K562 (cell line): ENCODE measurements around the gene TSHZ1. TPM values are rescaled to one million over a fixed set of nuclear protein-coding genes. Genes with fewer than 3 reads are reported as not detected.

Experiments
- ATAC-seq: fragments of 200-7000 bp; cut with Tn5 transposase; 3 replicates; pipeline ENCODE4 v1.9.1; 2020; ENCODE audit warnings: moderate library complexity
- BruUV-seq: library from RNA; stranded (reverse); fragments of 400-500 nt; replicated peaks from 2 replicates; lab custom pipeline; 2021; lab: Mats Ljungman, UMichigan
- CTCF ChIA-PET: fragments of 300-600 bp; formaldehyde crosslinking; extraction: SDS; loops from one replicate; lab custom pipeline; 2021; ENCODE audit warnings: low intra/inter-chr PET ratio; lab: Yijun Ruan, JAX
- POLR2A ChIA-PET: fragments of 300-600, 350-650 bp; sonication (Branson Sonifier 250); formaldehyde crosslinking; extraction: SDS; loops from one replicate; lab custom pipeline; 2021; ENCODE audit warnings: antibody characterized with exemption, inconsistent platforms; lab: Yijun Ruan, JAX
- DNase-seq, 4 experiments: peaks; one replicate each; pipeline versions ENCODE4 v3.0.0 to v3.0.0-alpha.2; 2011 to 2018; ENCODE audit warnings: low spot score in 3 of 4, mixed read lengths in 3 of 4; ENCODE audit errors: extremely low read depth in 1 of 4
- FAIRE-seq: peaks from 2 replicates; lab custom pipeline; 2011; peaks lifted over from hg19 to GRCh38; lab: Jason Lieb, UNC
- H2AFZ ChIP-seq: 2 replicates; pipeline ENCODE4 v1.6.0; 2011; ENCODE audit warnings: low read depth, low read length, control low read depth, inconsistent platforms
- H3K27ac ChIP-seq: fragments of 200-600 bp; 3 replicates; pipeline ENCODE4 v1.8.0; 2011; ENCODE audit warnings: low read depth, mild to moderate bottlenecking, control low read depth, inconsistent platforms, low read length, moderate library complexity, mixed read lengths; ENCODE audit errors: extremely low read depth
- H3K27me3 ChIP-seq, 2 experiments: fragments of 300-600 bp in 1 of 2; 2 replicates in 1 of 2; 3 replicates in 1 of 2; pipeline versions ENCODE4 v1.6.0 to v1.8.0; 2011; ENCODE audit warnings: inconsistent platforms in 2 of 2, low read length in 2 of 2, mild to moderate bottlenecking in 1 of 2, mixed read lengths in 1 of 2, moderate library complexity in 1 of 2; ENCODE audit not compliant: control insufficient read depth in 2 of 2, insufficient read depth in 2 of 2
- H3K36me3 ChIP-seq: fragments of 300-600 bp; 3 replicates; pipeline ENCODE4 v1.8.0; 2011; ENCODE audit warnings: mild to moderate bottlenecking, low read length, inconsistent platforms; ENCODE audit not compliant: control insufficient read depth, insufficient read depth
- H3K4me1 ChIP-seq, 2 experiments: fragments of 200-600 bp in 1 of 2; replicated peaks in 1 of 2; 2 replicates in 1 of 2; 3 replicates in 1 of 2; pipeline versions ENCODE4 v1.5.1 to v1.8.0; 2011; ENCODE audit warnings: inconsistent platforms in 2 of 2, low read length in 2 of 2, mild to moderate bottlenecking in 1 of 2, mixed read lengths in 1 of 2, moderate library complexity in 1 of 2; ENCODE audit not compliant: control insufficient read depth in 2 of 2, insufficient read depth in 2 of 2
- H3K4me2 ChIP-seq: 2 replicates; pipeline ENCODE4 v1.6.1; 2011; ENCODE audit warnings: low read length, control low read depth, inconsistent platforms, mixed read lengths; ENCODE audit not compliant: insufficient read depth
- H3K4me3 ChIP-seq: fragments of 200-600 bp; sonication (generic), shearing (Covaris generic); 2 replicates; pipeline ENCODE4 v1.5.1; 2016; ENCODE audit warnings: control low read depth, inconsistent platforms
- H3K79me2 ChIP-seq: fragments of 200-600 bp; 3 replicates; pipeline ENCODE4 v1.8.0; 2011; ENCODE audit warnings: low read length, inconsistent platforms; ENCODE audit not compliant: control insufficient read depth, insufficient read depth
- H3K9ac ChIP-seq, 2 experiments: 2 replicates each; pipeline versions ENCODE4 v1.6.0 to v1.6.1; 2011; ENCODE audit warnings: low read depth in 2 of 2, low read length in 2 of 2, control low read depth in 1 of 2, inconsistent platforms in 1 of 2, mild to moderate bottlenecking in 1 of 2, mixed read lengths in 1 of 2; ENCODE audit not compliant: insufficient read depth in 1 of 2
- H3K9me1 ChIP-seq: one replicate; pipeline ENCODE4 v1.6.0; 2011; ENCODE audit warnings: inconsistent platforms, mild to moderate bottlenecking, low read length, moderate library complexity; ENCODE audit not compliant: control insufficient read depth, insufficient read depth
- H3K9me3 ChIP-seq: replicated peaks from 2 replicates; pipeline ENCODE4 v1.5.1; 2011; ENCODE audit warnings: low read depth, low read length, inconsistent platforms; ENCODE audit not compliant: control insufficient read depth, insufficient read depth
- H4K20me1 ChIP-seq: replicated peaks from 2 replicates; pipeline ENCODE4 v1.6.1; 2011; ENCODE audit warnings: low read length, inconsistent platforms, mixed read lengths; ENCODE audit not compliant: control insufficient read depth, insufficient read depth
- ATF7 ChIP-seq: fragments of 450-650 bp; IDR thresholded peaks from 2 replicates; pipeline ENCODE4 v1.7.1; 2014; ENCODE audit warnings: mild to moderate bottlenecking, moderate library complexity
- CEBPG ChIP-seq, 3 experiments: fragments of 200-800 bp in 1 of 3; sonication (Bioruptor generic) in 1 of 3; sonication (generic) in 1 of 3; formaldehyde crosslinking in 1 of 3; IDR thresholded peaks in 2 of 3; conservative IDR thresholded peaks in 1 of 3; 2 replicates each; pipeline versions ENCODE4 v1.6.1 to v1.8.0; 2016 to 2022; ENCODE audit warnings: missing compliant biosample characterization in 2 of 3, missing genetic modification characterization in 2 of 3, mild to moderate bottlenecking in 1 of 3, missing genetic modification reagents in 1 of 3
- EP300 ChIP-seq: IDR thresholded peaks from 2 replicates; pipeline ENCODE4 v1.6.1; 2012; ENCODE audit warnings: low read length, improper control_type of control experiment
- GATAD2B ChIP-seq: fragments of 450-650 bp; IDR thresholded peaks from 2 replicates; pipeline ENCODE4 v1.6.1; 2017; ENCODE audit warnings: mild to moderate bottlenecking, borderline replicate concordance
- JUN ChIP-seq, 2 experiments: sonication (generic) in 1 of 2; formaldehyde crosslinking in 1 of 2; IDR thresholded peaks; 2 replicates each; pipeline versions ENCODE4 v1.6.1 to v1.8.0; 2012 to 2022; ENCODE audit warnings: borderline replicate concordance in 2 of 2, mild to moderate bottlenecking in 2 of 2, improper control_type of control experiment in 1 of 2, low read depth in 1 of 2, low read length in 1 of 2, missing genetic modification reagents in 1 of 2
- MYBL2 ChIP-seq, 2 experiments: fragments of 450-650 bp in 1 of 2; sonication (generic) in 1 of 2; formaldehyde crosslinking in 1 of 2; IDR thresholded peaks; 2 replicates each; pipeline versions ENCODE4 v1.6.1 to v1.8.1; 2017 to 2022; ENCODE audit warnings: borderline replicate concordance in 1 of 2, inconsistent platforms in 1 of 2, low read depth in 1 of 2, mild to moderate bottlenecking in 1 of 2, missing genetic modification reagents in 1 of 2, moderate library complexity in 1 of 2
- PHF21A ChIP-seq: fragments of 450-650 bp; IDR thresholded peaks from 2 replicates; pipeline ENCODE4 v1.6.1; 2017; ENCODE audit warnings: low read depth, borderline replicate concordance
- SREBF2 ChIP-seq: sonication (generic); formaldehyde crosslinking; IDR thresholded peaks from 2 replicates; pipeline ENCODE4 v1.4.0; 2020; ENCODE audit warnings: mild to moderate bottlenecking, missing genetic modification reagents
- ZNF274 ChIP-seq: IDR thresholded peaks from 2 replicates; pipeline ENCODE4 v1.6.1; 2011; ENCODE audit warnings: low read depth, mild to moderate bottlenecking, low read length, moderate library complexity, borderline replicate concordance
- ZNF384 ChIP-seq: IDR thresholded peaks from 2 replicates; pipeline ENCODE4 v1.6.1; 2012; ENCODE audit warnings: low read depth, low read length, improper control_type of control experiment
- ZNF551 ChIP-seq: fragments of 250-450 bp; sonication (Bioruptor Pico); IDR thresholded peaks from 2 replicates; pipeline ENCODE4 v1.5.0; 2021; ENCODE audit warnings: mild to moderate bottlenecking, moderate library complexity
- ZNF695 ChIP-seq: fragments of 450-650 bp; formaldehyde crosslinking; IDR thresholded peaks from 2 replicates; pipeline ENCODE4 v1.4.0; 2020; ENCODE audit warnings: mild to moderate bottlenecking, moderate library complexity
- WGBS: fragments of 100-300 bp; shearing (Covaris generic); methylation state at CpG from one replicate; pipeline ENCODE4 v1.1.6; 2016; ENCODE audit warnings: low coverage, mixed read lengths; ENCODE audit not compliant: insufficient coverage; ENCODE audit errors: missing lambda C conversion rate; 5-methylcytosine and 5-hydroxymethylcytosine counted together
- in situ Hi-C: fragments of 300-500 bp; cut with MboI; formaldehyde crosslinking; loops from 4 replicates; pipeline ENCODE4 v1.15.0; 2018; ENCODE audit warnings: inconsistent platforms, mixed read lengths
- intact Hi-C: fragments of 100-400 bp; cut with micrococcal nuclease; formaldehyde crosslinking; loops from 2 replicates; pipeline ENCODE4 v1.14.2; 2022
- polyA plus RNA-seq, 8 experiments: library from polyadenylated mRNA; depleted of rRNA in 4 of 8; stranded (reverse) in 5 of 8; unstranded in 3 of 8; fragments of >200 nt; fragmentation: Nextera tagmentation in 2 of 8; fragmentation: Illumina TruSeq in 1 of 8; extraction: Ambion mirVana in 2 of 8; extraction: Trizol in 1 of 8; gene quantifications; 2 replicates each; pipeline versions ENCODE4 v1.2.1 to v1.2.3, GENCODE V29; 2011 to 2014; ENCODE audit warnings: inconsistent platforms in 1 of 8, missing spikeins in 1 of 8
- total RNA-seq, 7 experiments: library from RNA; depleted of rRNA in 6 of 7; stranded (reverse); fragments of >200 nt in 6 of 7; fragmentation: Illumina TruSeq in 2 of 7; extraction: Trizol in 2 of 7; gene quantifications; 2 replicates each; pipeline versions ENCODE4 v1.2.1 to v1.2.3, GENCODE V29; 2011 to 2021; ENCODE audit warnings: low replicate concordance in 1 of 7

The TSHZ1 gene
- total and polyA plus RNA-seq, 9 of the 15 experiments (the other 6 are each of a cell fraction or from before 2014, with no cell fraction given), result 1.1 to 7.2 (median 2.7) TPM

GRCh38 chr18:75262511-75262910, 51.9 kb downstream of the TSHZ1 start:
- ChIA-PET CTCF (no interaction called here), POLR2A (interaction anchor here (0.7 kb wide), 1 partner anchor 39 kb away, joined by 3 read pairs; no protein-coding TSS in a partner anchor)
- no peak for TF ChIP-seq PHF21A
- no peak for TF ChIP-seq GATAD2B
- TF ChIP-seq EP300, result no peak
- no peak for TF ChIP-seq ZNF695 (CRISPR knock-in tag)
- no peak for TF ChIP-seq ATF7
- no peak for TF ChIP-seq CEBPG (CRISPR knock-in tag; IDR thresholded peaks at IDR 0.05)
- TF ChIP-seq CEBPG (tag; conservative IDR thresholded peaks at IDR 0.05 in 1 of 2, IDR thresholded peaks at IDR 0.05 in 1 of 2), result no peak
- no peak for TF ChIP-seq ZNF551
- TF ChIP-seq ZNF384, result no peak
- no peak for TF ChIP-seq ZNF274
- TF ChIP-seq JUN (IDR thresholded peaks at IDR 0.05; ENCODE audit: borderline replicate concordance, low read depth, low read length), result no peak
- no peak for TF ChIP-seq JUN (CRISPR knock-in tag; IDR thresholded peaks at IDR 0.05; ENCODE audit: borderline replicate concordance)
- TF ChIP-seq SREBF2 (CRISPR knock-in tag), result no peak
- no peak for TF ChIP-seq MYBL2 (IDR thresholded peaks at IDR 0.05; ENCODE audit: low read depth)
- no peak for TF ChIP-seq MYBL2 (CRISPR knock-in tag; IDR thresholded peaks at IDR 0.05; ENCODE audit: borderline replicate concordance)
- no peak overlapping the region for H2AFZ ChIP-seq
- no peaks in the 10 kb centered on the region for H3K36me3 ChIP-seq
- no peak overlapping the region for H3K9ac ChIP-seq
- H4K20me1 ChIP-seq, result no peaks in the 10 kb centered on the region
- no peaks in the 10 kb centered on the region for H3K9me3 ChIP-seq
- no peaks in the 10 kb centered on the region for H3K9me1 ChIP-seq
- in situ Hi-C loops, result no loop called here
- no peaks in the 10 kb centered on the region for H3K27me3 ChIP-seq
- no peak overlapping the region for H3K4me3 ChIP-seq
- 15% methylated on average over 4 of the region's 4 CpGs for WGBS
- no peak overlapping the region for H3K27ac ChIP-seq
- H3K79me2 ChIP-seq, result no peaks in the 10 kb centered on the region
- intact Hi-C loops, result no loop called here
- H3K4me1 ChIP-seq, result no peaks in the 10 kb centered on the region; a peak in 1 of 5 replicates
- BruUV-seq, result no TSS peak
- DNase-seq (no peak), FAIRE-seq (no peak), ATAC-seq (no peak)
- H3K4me2 ChIP-seq, result no peak overlapping the region
